Choroid plexus epithelial cell (primary cell): ENCODE measurements around the gene COL3A1.

Source experiments
- DNase-seq: peaks from one replicate; pipeline ENCODE4 v3.0.0-alpha.2; 2010; ENCODE audit warnings: low read depth
- H3K4me3 ChIP-seq: 2 replicates; pipeline ENCODE4 v1.5.1; 2011; ENCODE audit warnings: low read depth, mild to moderate bottlenecking, control low read depth, low read length, moderate library complexity
- TF ChIP-seq, protein P1 (sequence below): conservative IDR thresholded peaks from 2 replicates; pipeline ENCODE4 v1.5.1; 2011; ENCODE audit warnings: low read depth, mild to moderate bottlenecking, control low read depth, inconsistent platforms, low read length, moderate library complexity

The COL3A1 gene

DNA sequence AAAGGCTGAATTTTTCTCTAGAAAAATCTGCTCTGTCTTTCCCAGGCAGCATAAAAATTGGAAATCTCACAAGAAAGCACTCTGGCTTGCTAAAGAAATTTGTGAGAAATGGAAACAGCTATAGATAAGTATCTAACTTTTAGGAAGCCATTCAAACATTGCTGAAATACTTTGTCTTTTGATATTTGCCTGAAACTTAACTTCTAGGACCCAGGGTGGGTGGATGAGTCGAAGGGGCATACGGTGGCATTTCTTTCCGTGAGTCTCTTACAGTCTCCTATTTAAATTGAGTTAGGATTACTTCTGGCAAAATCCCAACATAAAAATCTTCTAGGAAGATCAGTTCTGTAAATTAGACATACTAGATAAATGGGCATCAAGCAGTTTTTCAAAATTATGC, 532 bp upstream of the COL3A1 start:
- TF ChIP-seq, protein P1, sequence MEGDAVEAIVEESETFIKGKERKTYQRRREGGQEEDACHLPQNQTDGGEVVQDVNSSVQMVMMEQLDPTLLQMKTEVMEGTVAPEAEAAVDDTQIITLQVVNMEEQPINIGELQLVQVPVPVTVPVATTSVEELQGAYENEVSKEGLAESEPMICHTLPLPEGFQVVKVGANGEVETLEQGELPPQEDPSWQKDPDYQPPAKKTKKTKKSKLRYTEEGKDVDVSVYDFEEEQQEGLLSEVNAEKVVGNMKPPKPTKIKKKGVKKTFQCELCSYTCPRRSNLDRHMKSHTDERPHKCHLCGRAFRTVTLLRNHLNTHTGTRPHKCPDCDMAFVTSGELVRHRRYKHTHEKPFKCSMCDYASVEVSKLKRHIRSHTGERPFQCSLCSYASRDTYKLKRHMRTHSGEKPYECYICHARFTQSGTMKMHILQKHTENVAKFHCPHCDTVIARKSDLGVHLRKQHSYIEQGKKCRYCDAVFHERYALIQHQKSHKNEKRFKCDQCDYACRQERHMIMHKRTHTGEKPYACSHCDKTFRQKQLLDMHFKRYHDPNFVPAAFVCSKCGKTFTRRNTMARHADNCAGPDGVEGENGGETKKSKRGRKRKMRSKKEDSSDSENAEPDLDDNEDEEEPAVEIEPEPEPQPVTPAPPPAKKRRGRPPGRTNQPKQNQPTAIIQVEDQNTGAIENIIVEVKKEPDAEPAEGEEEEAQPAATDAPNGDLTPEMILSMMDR = no peak
- DNase-seq = no peak
- H3K4me3 ChIP-seq = peak overlapping the region; percentile 63

DNA sequence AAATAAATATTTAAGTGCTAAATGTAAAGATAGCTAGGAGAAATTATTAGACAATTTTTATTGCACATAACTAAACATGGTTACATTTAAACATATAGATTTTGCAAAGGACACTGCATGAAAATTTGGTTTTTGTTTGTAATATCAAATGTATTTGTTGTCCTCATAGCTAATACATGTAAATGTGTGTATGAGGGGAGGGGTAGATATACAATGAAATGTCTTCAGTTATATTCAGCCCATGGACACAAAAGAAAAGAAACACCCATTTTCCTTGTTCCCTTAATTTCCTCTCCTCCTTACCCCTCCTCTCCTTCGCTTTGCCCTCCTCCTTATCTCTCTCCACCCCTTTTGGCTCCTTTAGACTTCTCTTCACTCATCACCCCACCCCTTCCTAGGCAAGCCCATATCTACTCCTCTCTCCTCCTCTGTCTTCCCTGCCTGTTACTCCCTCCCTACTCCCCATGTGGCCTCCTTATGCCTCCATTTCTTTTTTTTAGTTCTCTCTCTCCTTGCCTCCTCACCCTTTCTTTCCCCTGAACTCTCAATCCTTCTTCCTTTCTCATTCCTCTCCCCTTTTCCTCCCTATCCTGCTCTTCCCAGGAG, 1.4 kb downstream of the COL3A1 start:
- TF ChIP-seq, protein P1 = no peak
- H3K4me3 ChIP-seq = peak overlapping the region; percentile 63
- DNase-seq = peak; percentile 98

DNA sequence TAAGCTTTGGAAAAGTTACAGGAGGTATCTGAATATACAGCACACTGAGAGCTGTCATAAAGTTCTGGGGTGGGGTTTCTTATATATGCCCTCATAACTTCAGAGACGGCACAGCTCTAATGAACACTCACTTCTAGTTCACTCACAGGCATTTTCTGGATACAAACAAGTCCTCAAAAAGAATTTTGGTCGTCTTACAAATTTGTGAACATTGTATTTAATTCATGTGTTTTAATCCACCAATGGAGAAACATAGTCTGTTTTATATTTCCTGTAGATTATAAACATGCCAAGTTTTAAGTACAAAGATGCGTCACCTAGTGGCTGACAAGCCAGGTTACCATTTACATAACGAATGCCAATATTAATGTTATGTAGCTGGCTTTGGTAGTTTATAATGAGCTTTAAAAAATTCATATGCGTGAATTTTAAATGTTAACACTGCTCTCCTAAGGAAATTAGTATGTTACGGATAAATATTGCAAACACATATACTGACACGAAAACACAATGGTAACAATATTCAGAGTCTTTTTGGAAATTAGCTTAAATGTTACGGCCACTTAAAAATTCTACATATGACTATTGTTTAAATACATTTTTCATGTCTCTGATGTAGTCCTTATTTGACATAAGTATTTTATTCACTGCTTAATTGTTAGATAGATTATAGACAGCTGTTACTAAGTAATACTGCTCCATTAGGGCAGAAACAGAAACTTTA, 2.5 kb downstream of the COL3A1 start:
- peak; percentile 87 for DNase-seq
- TF ChIP-seq, protein P1 = peak; percentile 67
- H3K4me3 ChIP-seq = peak overlapping the region; percentile 63

DNA sequence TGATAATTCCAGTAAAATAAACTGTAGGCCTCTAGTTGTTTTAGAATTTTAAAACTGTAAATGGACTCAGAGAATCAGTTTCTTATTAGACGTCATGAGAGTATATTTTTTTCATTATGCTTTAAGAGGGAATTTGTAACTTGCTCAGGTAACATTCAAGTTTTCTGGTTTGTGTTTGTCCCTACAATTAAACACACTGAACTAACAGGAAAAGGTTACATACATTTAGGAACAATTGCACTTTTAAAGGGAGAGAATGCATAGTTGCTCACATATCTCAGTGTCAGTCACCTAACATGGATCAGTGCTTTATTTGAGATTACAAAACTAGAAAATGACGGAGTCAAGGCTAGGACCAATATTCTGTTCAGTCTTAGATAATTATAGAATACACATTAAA, 3.1 kb downstream of the COL3A1 start:
- peak overlapping the region; percentile 63 for H3K4me3 ChIP-seq
- TF ChIP-seq, protein P1 = no peak
- no peak for DNase-seq

DNA sequence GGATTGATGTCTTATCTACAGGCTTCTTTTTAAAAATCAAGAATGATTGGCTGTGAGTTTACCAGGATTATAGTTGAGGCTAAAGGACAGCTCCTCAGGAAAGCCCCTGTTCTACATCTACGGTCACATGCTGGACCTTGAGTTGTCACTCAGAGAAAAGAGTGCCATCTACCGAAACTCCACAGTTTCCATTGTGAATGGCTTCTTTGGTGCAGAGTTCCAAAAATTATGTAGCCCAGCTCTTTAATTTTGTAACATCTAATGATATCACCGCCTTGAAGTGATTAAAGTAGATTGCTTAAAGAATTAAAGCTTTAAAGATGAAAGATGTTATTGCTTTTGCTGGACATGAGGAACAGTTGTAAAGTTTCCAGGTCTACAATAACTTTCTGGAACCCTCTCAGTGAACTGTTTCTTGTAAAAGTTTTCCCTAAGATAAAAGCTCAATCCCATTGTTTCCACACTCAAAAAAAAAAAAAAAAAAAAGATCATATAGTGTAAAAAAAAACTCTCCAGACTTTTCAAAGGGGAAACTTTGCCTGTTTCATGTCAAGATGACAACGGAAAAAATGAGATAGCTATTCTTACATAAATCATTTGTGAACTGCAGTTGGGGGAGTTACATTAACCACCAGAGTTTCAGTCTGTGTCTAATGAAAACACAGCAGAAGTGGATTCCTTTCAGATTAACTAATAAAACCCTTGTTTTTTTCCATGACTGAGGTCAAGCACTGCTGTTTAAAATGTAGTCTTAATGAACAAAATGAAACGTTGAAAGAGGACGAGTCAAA, 4.3 kb downstream of the COL3A1 start:
- DNase-seq = peak; percentile 89
- peak overlapping the region; percentile 63 for H3K4me3 ChIP-seq
- TF ChIP-seq, protein P1 = peak; percentile 53

DNA sequence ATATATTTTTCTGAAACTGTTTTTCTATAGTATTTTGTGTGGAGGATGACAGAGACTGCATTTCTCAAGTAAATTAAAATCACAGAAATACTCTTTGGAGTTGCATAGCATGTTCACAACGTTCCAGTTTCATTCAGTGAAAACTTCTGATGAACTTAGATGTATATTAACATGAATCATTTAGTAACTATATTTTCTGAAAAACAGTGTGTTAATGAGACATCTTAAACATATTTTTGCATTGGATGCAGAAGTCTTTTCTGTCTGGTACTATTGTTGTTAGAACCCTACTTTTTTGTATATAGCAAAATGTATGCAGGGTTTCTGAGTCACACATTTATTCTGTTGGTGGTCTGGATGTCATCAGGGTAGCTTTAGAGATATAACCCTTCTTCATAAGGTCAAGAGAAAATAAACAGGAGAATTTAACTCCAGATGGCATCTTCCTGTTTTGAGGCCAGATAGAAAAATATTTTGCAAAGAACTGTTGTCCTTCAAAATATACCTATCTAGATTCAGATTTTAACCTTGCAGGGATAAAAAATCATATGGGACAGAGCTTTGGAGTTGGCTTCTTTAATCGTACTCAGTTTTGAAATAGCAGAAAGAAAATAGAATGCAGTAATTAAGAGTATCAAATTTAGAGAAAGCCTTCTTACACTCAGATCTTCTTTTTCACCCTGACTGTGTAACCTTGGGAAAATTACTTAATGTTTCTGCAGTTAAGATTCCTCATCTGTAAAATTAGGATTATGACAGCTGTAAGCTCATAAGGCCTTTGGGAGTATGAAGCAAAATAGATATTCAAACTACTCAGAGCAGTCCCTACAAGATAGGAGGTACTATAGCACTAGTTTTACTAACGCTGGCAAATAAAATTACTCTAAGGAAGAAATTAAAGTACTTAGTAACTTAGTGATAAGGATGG, 5.3 kb downstream of the COL3A1 start:
- TF ChIP-seq, protein P1 = no peak
- peak; percentile 66 for DNase-seq
- H3K4me3 ChIP-seq = peak overlapping the region; percentile 63
